Liver (tissue), 9 donors: Measurements from ENCODE around the gene IWS1. TPM values are rescaled to one million over a fixed set of nuclear protein-coding genes. Genes with fewer than 3 reads are reported as not detected.

Source experiments
- DNase-seq: peaks from one replicate; pipeline ENCODE4 v3.0.0-alpha.2; 2017; ENCODE audit warnings: low spot score
- H3K27ac ChIP-seq, 2 donors: one replicate each; pipeline ENCODE4 v1.7.0; 2013; ENCODE audit warnings: inconsistent platforms in 2 of 2, low read length in 2 of 2, control low read depth in 1 of 2, low read depth in 1 of 2, mild to moderate bottlenecking in 1 of 2
- H3K27me3 ChIP-seq, 4 donors: one replicate each; pipeline versions ENCODE4 v1.6.1 to v1.7.0; 2013; ENCODE audit warnings: low read length in 3 of 4, inconsistent platforms in 1 of 4, mild to moderate bottlenecking in 1 of 4, moderate library complexity in 1 of 4; ENCODE audit not compliant: control insufficient read depth in 4 of 4, insufficient read depth in 4 of 4
- H3K36me3 ChIP-seq, 4 donors: one replicate each; pipeline versions ENCODE4 v1.6.1 to v1.7.0; 2013; ENCODE audit warnings: low read length in 3 of 4, mild to moderate bottlenecking in 3 of 4, low read depth in 1 of 4, moderate library complexity in 1 of 4; ENCODE audit not compliant: control insufficient read depth in 4 of 4, insufficient read depth in 3 of 4
- H3K4me1 ChIP-seq, 4 donors: one replicate each; pipeline versions ENCODE4 v1.6.1 to v1.7.0; 2013; ENCODE audit warnings: low read length in 3 of 4, mild to moderate bottlenecking in 3 of 4, moderate library complexity in 1 of 4; ENCODE audit not compliant: control insufficient read depth in 4 of 4, insufficient read depth in 4 of 4
- H3K4me3 ChIP-seq, 3 donors: one replicate each; pipeline versions ENCODE4 v1.6.1 to v1.7.0; 2013; ENCODE audit warnings: low read length in 3 of 3, control low read depth in 1 of 3, low read depth in 1 of 3, mild to moderate bottlenecking in 1 of 3
- H3K9ac ChIP-seq, 2 donors: one replicate each; pipeline ENCODE4 v1.7.0; 2013; ENCODE audit warnings: low read length in 2 of 2, mild to moderate bottlenecking in 2 of 2, moderate library complexity in 2 of 2, control low read depth in 1 of 2, low read depth in 1 of 2
- H3K9me3 ChIP-seq, 4 donors: one replicate each; pipeline versions ENCODE4 v1.6.1 to v1.7.0; 2013; ENCODE audit warnings: low read length in 3 of 4; ENCODE audit not compliant: control insufficient read depth in 4 of 4
- EGR1 ChIP-seq, 2 donors: IDR thresholded peaks; 2 replicates each; pipeline ENCODE4 v1.6.1; 2016 to 2018; ENCODE audit warnings: antibody characterized with exemption in 2 of 2, low read depth in 2 of 2
- FOXA1 ChIP-seq: IDR thresholded peaks from 2 replicates; pipeline ENCODE4 v1.6.1; 2016; ENCODE audit warnings: antibody characterized with exemption
- FOXA2 ChIP-seq: IDR thresholded peaks from 2 replicates; pipeline ENCODE4 v1.6.1; 2016; ENCODE audit warnings: antibody characterized with exemption
- GABPA ChIP-seq, 2 donors: IDR thresholded peaks in 1 of 2; conservative IDR thresholded peaks in 1 of 2; 2 replicates each; pipeline ENCODE4 v1.6.1; 2016; ENCODE audit warnings: antibody characterized with exemption in 2 of 2, mild to moderate bottlenecking in 1 of 2, moderate library complexity in 1 of 2
- HNF4A ChIP-seq, 2 donors: conservative IDR thresholded peaks; 2 replicates each; pipeline ENCODE4 v1.6.1; 2016; ENCODE audit warnings: antibody characterized with exemption in 2 of 2, mild to moderate bottlenecking in 2 of 2
- HNF4G ChIP-seq: IDR thresholded peaks from 2 replicates; pipeline ENCODE4 v1.6.1; 2016; ENCODE audit warnings: antibody characterized with exemption
- JUND ChIP-seq, 2 donors: IDR thresholded peaks; 2 replicates each; pipeline ENCODE4 v1.6.1; 2016; ENCODE audit warnings: antibody characterized with exemption in 2 of 2
- NR2F2 ChIP-seq: IDR thresholded peaks from 2 replicates; pipeline ENCODE4 v1.6.1; 2016; ENCODE audit warnings: antibody characterized with exemption
- RAD21 ChIP-seq, 2 donors: IDR thresholded peaks; 2 replicates each; pipeline ENCODE4 v1.6.1; 2016; ENCODE audit warnings: antibody characterized with exemption in 2 of 2, mild to moderate bottlenecking in 2 of 2
- REST ChIP-seq: IDR thresholded peaks from 2 replicates; pipeline ENCODE4 v1.6.1; 2016; ENCODE audit warnings: antibody characterized with exemption, mild to moderate bottlenecking
- RXRA ChIP-seq, 2 donors: IDR thresholded peaks; 2 replicates each; pipeline ENCODE4 v1.6.1; 2017 to 2018; ENCODE audit warnings: antibody characterized with exemption in 2 of 2, mild to moderate bottlenecking in 1 of 2
- SP1 ChIP-seq: IDR thresholded peaks from 2 replicates; pipeline ENCODE4 v1.6.1; 2018; ENCODE audit warnings: antibody characterized with exemption, mild to moderate bottlenecking
- TAF1 ChIP-seq: conservative IDR thresholded peaks from 2 replicates; pipeline ENCODE4 v1.6.1; 2016; ENCODE audit warnings: antibody characterized with exemption, mild to moderate bottlenecking
- YY1 ChIP-seq: IDR thresholded peaks from 2 replicates; pipeline ENCODE4 v1.6.1; 2016; ENCODE audit warnings: antibody characterized with exemption, mild to moderate bottlenecking
- WGBS: extraction: QIAGEN DNeasy Blood & Tissue Kit; methylation state at CpG from one replicate; pipeline ENCODE4 v1.1.7; 2013; 5-methylcytosine and 5-hydroxymethylcytosine counted together
- polyA plus RNA-seq, 2 donors: library from polyadenylated mRNA; stranded (reverse) in 1 of 2; unstranded in 1 of 2; fragments of 200-250 nt in 1 of 2; fragments of >200 nt in 1 of 2; fragmentation: Nextera tagmentation in 1 of 2; extraction: Ambion mirVana in 1 of 2; gene quantifications; one replicate each; pipeline versions ENCODE4 v1.2.1 to v1.2.3, GENCODE V29; 2013 to 2015
- total RNA-seq, 2 donors: library from RNA; depleted of rRNA; stranded (reverse); fragments of >200 nt; gene quantifications; one replicate each; pipeline ENCODE4 v1.2.3, GENCODE V29; 2014
- TF ChIP-seq, protein P1 (sequence below): IDR thresholded peaks from 2 replicates; pipeline ENCODE4 v1.6.1; 2016; ENCODE audit warnings: antibody characterized with exemption
- TF ChIP-seq, protein P2 (sequence below): IDR thresholded peaks from 2 replicates; pipeline ENCODE4 v1.6.1; 2016; ENCODE audit warnings: antibody characterized with exemption
- TF ChIP-seq, protein P3 (sequence below): fragments of 150-350 bp; IDR thresholded peaks from 2 replicates; pipeline ENCODE4 v1.5.1; 2017; ENCODE audit warnings: improper control_type of control experiment, low read depth, low read length; ENCODE audit not compliant: missing input control
- TF ChIP-seq, protein P4 (sequence below): IDR thresholded peaks from 2 replicates; pipeline ENCODE4 v1.6.1; 2016; ENCODE audit warnings: antibody characterized with exemption
- donor health status: healthy.
- donor health status: healthy.
- donor health status: healthy.
- donor health status: healthy.
- donor health status: healthy.

Gene IWS1
- total and polyA plus RNA-seq, 4 donors: 13.0 to 28.9 (median 22.8) TPM

DNA sequence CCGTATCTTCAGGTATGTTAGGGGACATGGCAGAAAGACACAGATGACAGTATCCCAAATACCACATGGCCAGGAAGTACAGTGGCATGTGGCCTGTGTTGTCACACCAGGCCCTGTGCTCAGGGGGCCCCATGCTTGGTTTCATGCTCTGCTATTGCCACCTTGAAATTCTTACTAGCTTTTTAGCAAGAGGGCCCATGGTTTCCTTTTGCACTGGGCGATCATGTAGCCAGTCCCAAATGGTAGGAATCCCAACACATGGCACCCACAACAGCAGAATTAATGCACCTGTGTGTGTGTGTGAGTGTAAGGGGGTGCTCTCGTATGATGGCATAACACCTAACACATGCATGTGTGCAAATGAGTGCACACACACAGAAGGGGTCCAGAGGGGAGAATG lies 48.4 kb upstream of the IWS1 start:
- Histone ChIP-seq H3K9me3 (no peaks in the 10 kb centered on the region), H3K4me1 (peaks cover 0 to 2% (median 0%) of the 10 kb centered on the region in 4 donors), H3K27ac (no peak overlapping the region), H3K27me3 (no peaks in the 10 kb centered on the region), H3K36me3 (no peaks in the 10 kb centered on the region), H3K9ac (no peak overlapping the region), H3K4me3 (no peak overlapping the region)
- whole genome bisulfite sequencing: 91% methylated on average over 3 of the region's 3 CpGs
- TF ChIP-seq GABPA (IDR thresholded peaks at IDR 0.05 in 1 of 2, conservative IDR thresholded peaks at IDR 0.05 in 1 of 2): no peak
- no peak for TF ChIP-seq EGR1 (IDR thresholded peaks at IDR 0.05; ENCODE audit: low read depth in 2 of 2)
- TF ChIP-seq HNF4A (conservative IDR thresholded peaks at IDR 0.05): no peak
- TF ChIP-seq RAD21 (IDR thresholded peaks at IDR 0.05): no peak
- no peak for TF ChIP-seq NR2F2
- no peak for TF ChIP-seq HNF4G
- no peak for TF ChIP-seq FOXA2
- TF ChIP-seq, protein P1, sequence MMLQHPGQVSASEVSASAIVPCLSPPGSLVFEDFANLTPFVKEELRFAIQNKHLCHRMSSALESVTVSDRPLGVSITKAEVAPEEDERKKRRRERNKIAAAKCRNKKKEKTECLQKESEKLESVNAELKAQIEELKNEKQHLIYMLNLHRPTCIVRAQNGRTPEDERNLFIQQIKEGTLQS: no peak
- TF ChIP-seq TAF1: no peak
- no peak for TF ChIP-seq SP1
- no peak for TF ChIP-seq FOXA1
- TF ChIP-seq RXRA (IDR thresholded peaks at IDR 0.05): no peak
- TF ChIP-seq, protein P2, sequence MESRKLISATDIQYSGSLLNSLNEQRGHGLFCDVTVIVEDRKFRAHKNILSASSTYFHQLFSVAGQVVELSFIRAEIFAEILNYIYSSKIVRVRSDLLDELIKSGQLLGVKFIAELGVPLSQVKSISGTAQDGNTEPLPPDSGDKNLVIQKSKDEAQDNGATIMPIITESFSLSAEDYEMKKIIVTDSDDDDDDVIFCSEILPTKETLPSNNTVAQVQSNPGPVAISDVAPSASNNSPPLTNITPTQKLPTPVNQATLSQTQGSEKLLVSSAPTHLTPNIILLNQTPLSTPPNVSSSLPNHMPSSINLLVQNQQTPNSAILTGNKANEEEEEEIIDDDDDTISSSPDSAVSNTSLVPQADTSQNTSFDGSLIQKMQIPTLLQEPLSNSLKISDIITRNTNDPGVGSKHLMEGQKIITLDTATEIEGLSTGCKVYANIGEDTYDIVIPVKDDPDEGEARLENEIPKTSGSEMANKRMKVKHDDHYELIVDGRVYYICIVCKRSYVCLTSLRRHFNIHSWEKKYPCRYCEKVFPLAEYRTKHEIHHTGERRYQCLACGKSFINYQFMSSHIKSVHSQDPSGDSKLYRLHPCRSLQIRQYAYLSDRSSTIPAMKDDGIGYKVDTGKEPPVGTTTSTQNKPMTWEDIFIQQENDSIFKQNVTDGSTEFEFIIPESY: no peak
- TF ChIP-seq YY1: no peak
- no peak for TF ChIP-seq REST
- DNase-seq: no peak

GRCh38 chr2:127573771-127574170 lies 47.5 kb upstream of the IWS1 start:
- no peaks in the 10 kb centered on the region for H3K27me3 ChIP-seq
- H3K36me3 ChIP-seq: no peaks in the 10 kb centered on the region
- no peak overlapping the region for H3K9ac ChIP-seq
- no peaks in the 10 kb centered on the region for H3K9me3 ChIP-seq
- H3K4me3 ChIP-seq: no peak overlapping the region
- no peak for DNase-seq
- H3K4me1 ChIP-seq: peaks cover 0 to 2% (median 0%) of the 10 kb centered on the region in 4 donors
- 94% methylated on average over 17 of the region's 17 CpGs for WGBS
- H3K27ac ChIP-seq: no peak overlapping the region
- TF ChIP-seq RAD21 (IDR thresholded peaks at IDR 0.05) (no peak), FOXA1 (no peak), TAF1 (no peak), GABPA (IDR thresholded peaks at IDR 0.05 in 1 of 2, conservative IDR thresholded peaks at IDR 0.05 in 1 of 2) (no peak), YY1 (no peak), REST (no peak), JUND (IDR thresholded peaks at IDR 0.05) (no peak), HNF4G (no peak), HNF4A (conservative IDR thresholded peaks at IDR 0.05) (no peak), FOXA2 (no peak), RXRA (IDR thresholded peaks at IDR 0.05) (no peak)
- TF ChIP-seq, protein P2: no peak
- TF ChIP-seq, protein P3, sequence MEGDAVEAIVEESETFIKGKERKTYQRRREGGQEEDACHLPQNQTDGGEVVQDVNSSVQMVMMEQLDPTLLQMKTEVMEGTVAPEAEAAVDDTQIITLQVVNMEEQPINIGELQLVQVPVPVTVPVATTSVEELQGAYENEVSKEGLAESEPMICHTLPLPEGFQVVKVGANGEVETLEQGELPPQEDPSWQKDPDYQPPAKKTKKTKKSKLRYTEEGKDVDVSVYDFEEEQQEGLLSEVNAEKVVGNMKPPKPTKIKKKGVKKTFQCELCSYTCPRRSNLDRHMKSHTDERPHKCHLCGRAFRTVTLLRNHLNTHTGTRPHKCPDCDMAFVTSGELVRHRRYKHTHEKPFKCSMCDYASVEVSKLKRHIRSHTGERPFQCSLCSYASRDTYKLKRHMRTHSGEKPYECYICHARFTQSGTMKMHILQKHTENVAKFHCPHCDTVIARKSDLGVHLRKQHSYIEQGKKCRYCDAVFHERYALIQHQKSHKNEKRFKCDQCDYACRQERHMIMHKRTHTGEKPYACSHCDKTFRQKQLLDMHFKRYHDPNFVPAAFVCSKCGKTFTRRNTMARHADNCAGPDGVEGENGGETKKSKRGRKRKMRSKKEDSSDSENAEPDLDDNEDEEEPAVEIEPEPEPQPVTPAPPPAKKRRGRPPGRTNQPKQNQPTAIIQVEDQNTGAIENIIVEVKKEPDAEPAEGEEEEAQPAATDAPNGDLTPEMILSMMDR: no peak
- TF ChIP-seq, protein P4, sequence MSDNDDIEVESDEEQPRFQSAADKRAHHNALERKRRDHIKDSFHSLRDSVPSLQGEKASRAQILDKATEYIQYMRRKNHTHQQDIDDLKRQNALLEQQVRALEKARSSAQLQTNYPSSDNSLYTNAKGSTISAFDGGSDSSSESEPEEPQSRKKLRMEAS: no peak
- TF ChIP-seq, protein P1: no peak
